Neutrophil (primary cell): ENCODE results near the gene CDK6.

Experiments used
- H3K27ac ChIP-seq: fragments of 200-600 bp; sonication (generic); 2 replicates; pipeline ENCODE4 v1.5.1; 2016; ENCODE audit warnings: mild to moderate bottlenecking, moderate library complexity
- H3K27me3 ChIP-seq: fragments of 200-600 bp; sonication (generic); 2 replicates; pipeline ENCODE4 v1.6.0; 2016; ENCODE audit warnings: mild to moderate bottlenecking
- H3K36me3 ChIP-seq: fragments of 200-600 bp; sonication (generic); 2 replicates; pipeline ENCODE4 v1.5.1; 2017
- H3K4me1 ChIP-seq, 2 experiments: fragments of 200-600 bp in 1 of 2; sonication (generic) in 1 of 2; 1 replicate in 1 of 2; 2 replicates in 1 of 2; pipeline versions ENCODE4 v1.5.1 to v1.6.1; 2013 to 2016; ENCODE audit warnings: low read depth in 1 of 2, low read length in 1 of 2, mild to moderate bottlenecking in 1 of 2, moderate library complexity in 1 of 2; ENCODE audit not compliant: control insufficient read depth in 1 of 2, insufficient read depth in 1 of 2
- H3K4me3 ChIP-seq, 2 experiments: fragments of 200-600 bp in 1 of 2; sonication (generic) in 1 of 2; 1 replicate in 1 of 2; 2 replicates in 1 of 2; pipeline ENCODE4 v1.5.1; 2013 to 2016; ENCODE audit warnings: low read depth in 1 of 2, low read length in 1 of 2, mild to moderate bottlenecking in 1 of 2, moderate library complexity in 1 of 2
- H3K9me3 ChIP-seq: fragments of 200-600 bp; sonication (generic); 2 replicates; pipeline ENCODE4 v1.5.1; 2016
- TF ChIP-seq, protein P1 (sequence below): fragments of 200-600 bp; sonication (generic); IDR thresholded peaks from 2 replicates; pipeline ENCODE4 v1.5.1; 2016; ENCODE audit warnings: antibody characterized with exemption

Gene CDK6

DNA sequence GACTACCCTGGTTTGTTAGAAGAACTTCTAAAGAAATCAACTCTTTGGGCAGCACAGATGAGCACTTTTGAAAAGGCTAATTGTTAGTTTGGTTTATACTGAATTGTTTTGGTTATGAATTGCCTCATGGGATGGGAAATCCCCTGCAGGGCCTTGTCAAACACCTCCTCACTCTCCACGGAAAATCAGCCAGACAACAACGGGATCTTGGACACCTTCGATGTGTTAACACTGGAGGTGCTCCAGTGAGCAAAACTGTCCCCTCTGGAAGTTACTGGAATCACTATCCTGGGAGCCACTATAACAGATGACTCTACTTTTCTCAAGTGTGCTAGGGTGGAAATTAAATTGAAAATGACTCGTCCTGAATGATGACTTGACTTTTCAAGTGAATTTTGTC lies 38.7 kb downstream of the CDK6 start:
- no peak overlapping the region for H3K27ac ChIP-seq
- no peaks in the 10 kb centered on the region for H3K4me1 ChIP-seq

GRCh38 chr7:92797284-92797683 lies 39.1 kb downstream of the CDK6 start:
- Histone ChIP-seq H3K9me3 (no peaks in the 10 kb centered on the region), H3K4me1 (no peaks in the 10 kb centered on the region), H3K36me3 (no peaks in the 10 kb centered on the region), H3K27ac (no peak overlapping the region), H3K27me3 (no peaks in the 10 kb centered on the region), H3K4me3 (no peak overlapping the region)
- TF ChIP-seq, protein P1, sequence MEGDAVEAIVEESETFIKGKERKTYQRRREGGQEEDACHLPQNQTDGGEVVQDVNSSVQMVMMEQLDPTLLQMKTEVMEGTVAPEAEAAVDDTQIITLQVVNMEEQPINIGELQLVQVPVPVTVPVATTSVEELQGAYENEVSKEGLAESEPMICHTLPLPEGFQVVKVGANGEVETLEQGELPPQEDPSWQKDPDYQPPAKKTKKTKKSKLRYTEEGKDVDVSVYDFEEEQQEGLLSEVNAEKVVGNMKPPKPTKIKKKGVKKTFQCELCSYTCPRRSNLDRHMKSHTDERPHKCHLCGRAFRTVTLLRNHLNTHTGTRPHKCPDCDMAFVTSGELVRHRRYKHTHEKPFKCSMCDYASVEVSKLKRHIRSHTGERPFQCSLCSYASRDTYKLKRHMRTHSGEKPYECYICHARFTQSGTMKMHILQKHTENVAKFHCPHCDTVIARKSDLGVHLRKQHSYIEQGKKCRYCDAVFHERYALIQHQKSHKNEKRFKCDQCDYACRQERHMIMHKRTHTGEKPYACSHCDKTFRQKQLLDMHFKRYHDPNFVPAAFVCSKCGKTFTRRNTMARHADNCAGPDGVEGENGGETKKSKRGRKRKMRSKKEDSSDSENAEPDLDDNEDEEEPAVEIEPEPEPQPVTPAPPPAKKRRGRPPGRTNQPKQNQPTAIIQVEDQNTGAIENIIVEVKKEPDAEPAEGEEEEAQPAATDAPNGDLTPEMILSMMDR, result no peak

More for the DNA sequence above, 38.7 kb downstream of the CDK6 start:
- TF ChIP-seq, protein P1, result no peak
- no peak overlapping the region for H3K4me3 ChIP-seq
- H3K9me3 ChIP-seq, result no peaks in the 10 kb centered on the region
- no peaks in the 10 kb centered on the region for H3K36me3 ChIP-seq
- no peaks in the 10 kb centered on the region for H3K27me3 ChIP-seq

DNA sequence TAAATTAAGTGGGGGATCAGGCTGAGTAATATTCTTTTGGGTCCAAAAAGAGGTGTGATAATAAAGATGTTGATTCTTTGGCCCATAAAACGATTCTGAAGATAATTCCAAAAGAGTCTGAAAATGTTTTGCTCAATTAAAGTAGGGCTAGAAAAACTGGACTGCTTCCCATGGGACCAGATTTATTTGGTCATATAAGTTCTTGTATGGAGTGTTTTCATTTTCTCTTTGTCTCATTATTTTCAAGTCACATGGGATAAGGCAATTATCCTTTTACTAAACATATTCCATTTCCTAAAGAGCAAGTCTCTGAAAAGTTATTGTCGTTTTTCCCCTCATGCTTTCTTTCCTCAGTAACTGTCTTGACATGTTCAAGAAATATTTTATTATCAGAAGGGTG lies 41.5 kb downstream of the CDK6 start:
- no peak overlapping the region for H3K27ac ChIP-seq
- H3K27me3 ChIP-seq, result no peaks in the 10 kb centered on the region
- H3K36me3 ChIP-seq, result no peaks in the 10 kb centered on the region
- no peaks in the 10 kb centered on the region for H3K9me3 ChIP-seq
- no peak overlapping the region for H3K4me3 ChIP-seq
- TF ChIP-seq, protein P1, result no peak
- H3K4me1 ChIP-seq, result peaks cover 0 to 2% of the 10 kb centered on the region in 2 experiments

- Histone ChIP-seq H3K36me3 (no peaks in the 10 kb centered on the region), H3K4me3 (no peak overlapping the region), H3K27ac (no peak overlapping the region), H3K4me1 (peaks cover 0 to 2% of the 10 kb centered on the region in 2 experiments), H3K27me3 (no peaks in the 10 kb centered on the region), H3K9me3 (no peaks in the 10 kb centered on the region)
- TF ChIP-seq, protein P1, result no peak
Observed at GRCh38 chr7:92794391-92794790, 42.0 kb downstream of the CDK6 start.

GRCh38 chr7:92793656-92794205 lies 42.6 kb downstream of the CDK6 start:
- Histone ChIP-seq H3K36me3 (no peaks in the 10 kb centered on the region), H3K27ac (no peak overlapping the region), H3K4me1 (peaks cover 0 to 2% of the 10 kb centered on the region in 2 experiments), H3K4me3 (no peak overlapping the region), H3K9me3 (no peaks in the 10 kb centered on the region), H3K27me3 (no peaks in the 10 kb centered on the region)
- TF ChIP-seq, protein P1, result no peak
